ENCODE results near the gene MBD3L4. TPM values are rescaled to one million over a fixed set of nuclear protein-coding genes. Genes with fewer than 3 reads are reported as not detected.

Gene MBD3L4
- polyA plus RNA-seq, 4 donors, result not detected

DNA sequence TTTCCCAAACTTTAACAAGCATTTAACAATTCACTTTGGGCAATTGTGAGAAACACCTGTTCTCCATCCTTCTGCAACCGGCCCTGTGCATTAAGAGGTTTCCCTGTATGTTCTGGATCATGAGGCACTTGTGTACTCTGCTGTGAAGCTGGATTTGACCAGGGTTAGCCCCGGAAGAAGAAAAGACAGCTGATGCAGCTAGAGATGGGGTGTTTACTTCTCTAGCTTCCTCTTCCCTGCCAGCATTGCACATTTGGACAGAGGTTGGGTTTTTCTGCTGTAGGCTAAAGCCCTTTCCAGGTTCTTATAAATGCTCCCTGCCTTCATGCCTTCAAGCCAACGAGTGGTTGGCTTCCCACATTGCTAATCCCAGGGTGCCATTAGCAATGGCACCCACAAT is 39.6 kb downstream of the MBD3L4 start:
- FAIRE-seq (no peak), DNase-seq (no peak)
- WGBS, 3 donors, result 48 to 59% (median 57%) methylated on average over 3 of the region's 3 CpGs
- Histone ChIP-seq H3K4me3 (ENCODE audit: low read depth in 1 of 3, low read length in 3 of 3) (no peak overlapping the region), H3K27me3 (ENCODE audit: control insufficient read depth in 3 of 3, insufficient read depth in 3 of 3, low read length in 3 of 3) (no peaks in the 10 kb centered on the region), H3K4me1 (ENCODE audit: control insufficient read depth in 3 of 3, insufficient read depth in 2 of 3, low read depth in 1 of 3, low read length in 2 of 3) (no peaks in the 10 kb centered on the region), H3K27ac (ENCODE audit: low read depth in 1 of 3, low read length in 2 of 3) (no peak overlapping the region), H3K36me3 (ENCODE audit: control insufficient read depth in 3 of 3, insufficient read depth in 2 of 3, low read depth in 1 of 3, low read length in 3 of 3) (no peaks in the 10 kb centered on the region), H3K9me3 (ENCODE audit: control insufficient read depth in 2 of 2, insufficient read depth in 1 of 2, low read depth in 1 of 2, low read length in 1 of 2) (peaks cover 0 to 4% of the 10 kb centered on the region in 2 donors)

GRCh38 chr19:6999933-7000332 is 40.0 kb downstream of the MBD3L4 start:
- FAIRE-seq, result no peak
- WGBS, 3 donors, result 74 to 80% (median 75%) methylated on average over 7 of the region's 7 CpGs

DNA sequence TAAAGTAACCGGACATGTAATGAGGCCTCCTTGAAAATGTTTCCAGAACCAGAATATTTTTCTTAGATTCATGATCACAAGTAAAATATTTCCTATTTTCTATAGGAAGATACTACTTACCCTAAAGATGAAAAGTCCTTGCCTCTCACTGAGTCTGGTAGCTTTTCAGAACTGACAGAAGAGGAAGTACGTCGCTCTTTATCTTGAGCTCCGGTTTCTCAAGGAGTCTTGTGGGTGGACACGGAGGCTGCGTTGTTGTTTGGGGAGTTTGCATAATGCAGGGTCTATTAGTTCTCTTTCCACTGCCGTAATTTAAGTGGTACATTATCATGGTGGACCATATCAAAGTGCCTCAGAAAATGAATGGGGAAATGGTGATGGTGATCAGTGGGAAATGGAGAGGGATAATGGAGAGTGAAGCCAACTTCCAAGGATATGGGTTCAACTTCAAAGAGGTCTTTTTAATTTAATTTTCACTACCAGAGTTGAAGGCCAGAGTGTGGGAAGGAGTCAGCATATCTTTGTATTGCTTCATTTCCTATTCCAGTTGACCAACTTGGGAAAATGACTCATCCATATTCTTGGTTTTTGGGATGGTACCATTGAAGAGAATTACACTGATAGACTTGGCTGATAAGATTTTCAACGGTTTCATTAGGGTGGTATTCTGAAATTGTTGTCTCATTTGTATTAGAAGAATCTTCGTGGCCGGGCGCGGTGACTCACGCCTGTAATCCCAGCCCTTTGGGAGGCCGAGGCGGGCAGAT is 42.1 kb downstream of the MBD3L4 start:
- H3K27ac ChIP-seq (ENCODE audit: low read depth in 1 of 3, low read length in 2 of 3), result no peak overlapping the region
- H3K9me3 ChIP-seq (ENCODE audit: control insufficient read depth in 2 of 2, insufficient read depth in 1 of 2, low read depth in 1 of 2, low read length in 1 of 2), result no peaks in the 10 kb centered on the region
- 79 to 87% (median 82%) methylated on average over 15 of the region's 15 CpGs for WGBS, 3 donors
- H3K36me3 ChIP-seq (ENCODE audit: control insufficient read depth in 3 of 3, insufficient read depth in 2 of 3, low read depth in 1 of 3, low read length in 3 of 3), result no peaks in the 10 kb centered on the region
- H3K27me3 ChIP-seq (ENCODE audit: control insufficient read depth in 3 of 3, insufficient read depth in 3 of 3, low read length in 3 of 3), result no peaks in the 10 kb centered on the region
- DNase-seq (no peak), FAIRE-seq (no peak)
- H3K4me1 ChIP-seq (ENCODE audit: control insufficient read depth in 3 of 3, insufficient read depth in 2 of 3, low read depth in 1 of 3, low read length in 2 of 3), result no peaks in the 10 kb centered on the region
- no peak overlapping the region for H3K4me3 ChIP-seq (ENCODE audit: low read depth in 1 of 3, low read length in 3 of 3)

More at GRCh38 chr19:6999933-7000332, 40.0 kb downstream of the MBD3L4 start:
- Histone ChIP-seq H3K4me1 (ENCODE audit: control insufficient read depth in 3 of 3, insufficient read depth in 2 of 3, low read depth in 1 of 3, low read length in 2 of 3) (no peaks in the 10 kb centered on the region), H3K36me3 (ENCODE audit: control insufficient read depth in 3 of 3, insufficient read depth in 2 of 3, low read depth in 1 of 3, low read length in 3 of 3) (no peaks in the 10 kb centered on the region), H3K27ac (ENCODE audit: low read depth in 1 of 3, low read length in 2 of 3) (no peak overlapping the region), H3K27me3 (ENCODE audit: control insufficient read depth in 3 of 3, insufficient read depth in 3 of 3, low read length in 3 of 3) (no peaks in the 10 kb centered on the region), H3K4me3 (ENCODE audit: low read depth in 1 of 3, low read length in 3 of 3) (no peak overlapping the region), H3K9me3 (ENCODE audit: control insufficient read depth in 2 of 2, insufficient read depth in 1 of 2, low read depth in 1 of 2, low read length in 1 of 2) (peaks cover 0 to 4% of the 10 kb centered on the region in 2 donors)
- DNase-seq, result no peak

- 62 to 69% (median 62%) methylated on average over 4 of the region's 4 CpGs for WGBS, 3 donors
- no peak for FAIRE-seq
- Histone ChIP-seq H3K36me3 (ENCODE audit: control insufficient read depth in 3 of 3, insufficient read depth in 2 of 3, low read depth in 1 of 3, low read length in 3 of 3) (no peaks in the 10 kb centered on the region), H3K27me3 (ENCODE audit: control insufficient read depth in 3 of 3, insufficient read depth in 3 of 3, low read length in 3 of 3) (no peaks in the 10 kb centered on the region), H3K4me3 (ENCODE audit: low read depth in 1 of 3, low read length in 3 of 3) (no peak overlapping the region), H3K27ac (ENCODE audit: low read depth in 1 of 3, low read length in 2 of 3) (no peak overlapping the region), H3K4me1 (ENCODE audit: control insufficient read depth in 3 of 3, insufficient read depth in 2 of 3, low read depth in 1 of 3, low read length in 2 of 3) (no peaks in the 10 kb centered on the region), H3K9me3 (ENCODE audit: control insufficient read depth in 2 of 2, insufficient read depth in 1 of 2, low read depth in 1 of 2, low read length in 1 of 2) (no peaks in the 10 kb centered on the region)
- no peak for DNase-seq
Measured at GRCh38 chr19:6996810-6997209, 43.2 kb downstream of the MBD3L4 start.

- H3K9me3 ChIP-seq (ENCODE audit: control insufficient read depth in 2 of 2, insufficient read depth in 1 of 2, low read depth in 1 of 2, low read length in 1 of 2), result no peaks in the 10 kb centered on the region
- DNase-seq, result no peak
- no peak for FAIRE-seq
- no peak overlapping the region for H3K4me3 ChIP-seq (ENCODE audit: low read depth in 1 of 3, low read length in 3 of 3)
- no peaks in the 10 kb centered on the region for H3K4me1 ChIP-seq (ENCODE audit: control insufficient read depth in 3 of 3, insufficient read depth in 2 of 3, low read depth in 1 of 3, low read length in 2 of 3)
- no peaks in the 10 kb centered on the region for H3K27me3 ChIP-seq (ENCODE audit: control insufficient read depth in 3 of 3, insufficient read depth in 3 of 3, low read length in 3 of 3)
- H3K27ac ChIP-seq (ENCODE audit: low read depth in 1 of 3, low read length in 2 of 3), result no peak overlapping the region
- no peaks in the 10 kb centered on the region for H3K36me3 ChIP-seq (ENCODE audit: control insufficient read depth in 3 of 3, insufficient read depth in 2 of 3, low read depth in 1 of 3, low read length in 3 of 3)
- 56 to 64% (median 61%) methylated on average over 1 of the region's 1 CpG for WGBS, 3 donors
Measured at GRCh38 chr19:6995054-6995453, 44.9 kb downstream of the MBD3L4 start.

GRCh38 chr19:6988257-6988656 is 51.7 kb downstream of the MBD3L4 start:
- WGBS, 3 donors, result 46 to 52% (median 51%) methylated on average over 3 of the region's 3 CpGs
- H3K36me3 ChIP-seq (ENCODE audit: control insufficient read depth in 3 of 3, insufficient read depth in 2 of 3, low read depth in 1 of 3, low read length in 3 of 3), result no peaks in the 10 kb centered on the region
- DNase-seq, result no peak

GRCh38 chr19:6987850-6988249 is 52.1 kb downstream of the MBD3L4 start:
- DNase-seq (no peak), FAIRE-seq (no peak)
- H3K4me3 ChIP-seq (ENCODE audit: low read depth in 1 of 3, low read length in 3 of 3), result no peak overlapping the region
- no peaks in the 10 kb centered on the region for H3K36me3 ChIP-seq (ENCODE audit: control insufficient read depth in 3 of 3, insufficient read depth in 2 of 3, low read depth in 1 of 3, low read length in 3 of 3)
- no peaks in the 10 kb centered on the region for H3K27me3 ChIP-seq (ENCODE audit: control insufficient read depth in 3 of 3, insufficient read depth in 3 of 3, low read length in 3 of 3)
- H3K9me3 ChIP-seq (ENCODE audit: control insufficient read depth in 2 of 2, insufficient read depth in 1 of 2, low read depth in 1 of 2, low read length in 1 of 2), result peaks cover 0 to 12% of the 10 kb centered on the region in 2 donors
- H3K27ac ChIP-seq (ENCODE audit: low read depth in 1 of 3, low read length in 2 of 3), result no peak overlapping the region
- no peaks in the 10 kb centered on the region for H3K4me1 ChIP-seq (ENCODE audit: control insufficient read depth in 3 of 3, insufficient read depth in 2 of 3, low read depth in 1 of 3, low read length in 2 of 3)
- 43 to 54% (median 51%) methylated on average over 4 of the region's 4 CpGs for WGBS, 3 donors

More at GRCh38 chr19:6988257-6988656, 51.7 kb downstream of the MBD3L4 start:
- Histone ChIP-seq H3K27ac (ENCODE audit: low read depth in 1 of 3, low read length in 2 of 3) (no peak overlapping the region), H3K4me1 (ENCODE audit: control insufficient read depth in 3 of 3, insufficient read depth in 2 of 3, low read depth in 1 of 3, low read length in 2 of 3) (no peaks in the 10 kb centered on the region), H3K27me3 (ENCODE audit: control insufficient read depth in 3 of 3, insufficient read depth in 3 of 3, low read length in 3 of 3) (no peaks in the 10 kb centered on the region), H3K9me3 (ENCODE audit: control insufficient read depth in 2 of 2, insufficient read depth in 1 of 2, low read depth in 1 of 2, low read length in 1 of 2) (peaks cover 0 to 12% of the 10 kb centered on the region in 2 donors), H3K4me3 (ENCODE audit: low read depth in 1 of 3, low read length in 3 of 3) (no peak overlapping the region)
- FAIRE-seq, result no peak

All from small intestine (tissue), 7 donors.